CD4-positive, alpha-beta memory T cell (primary cell): ENCODE measurements around the gene SPESP1. TPM values are rescaled to one million over a fixed set of nuclear protein-coding genes. Genes with fewer than 3 reads are reported as not detected.

Source experiments
- CTCF ChIA-PET: fragments of 350-600 bp; sonication (Branson Sonifier 250); formaldehyde crosslinking; loops from one replicate; lab custom pipeline; 2021; ENCODE audit warnings: inconsistent platforms; ENCODE audit not compliant: partially characterized antibody; lab: Charles Lee
- POLR2A ChIA-PET: fragments of 350-600 bp; sonication (Branson Sonifier 250); formaldehyde crosslinking; loops from one replicate; lab custom pipeline; 2021; ENCODE audit not compliant: partially characterized antibody; lab: Charles Lee
- DNase-seq, 5 donors: peaks; one replicate each; pipeline versions ENCODE4 v3.0.0 to v3.0.0-alpha.2; 2020 to 2022; ENCODE audit warnings: mixed read lengths in 1 of 5
- H3K27ac ChIP-seq: one replicate; pipeline ENCODE4 v1.7.0; 2013; ENCODE audit warnings: low read depth, low read length
- H3K27me3 ChIP-seq: 2 replicates; pipeline ENCODE4 v1.7.0; 2013; ENCODE audit warnings: mild to moderate bottlenecking, low read length, moderate library complexity; ENCODE audit not compliant: insufficient read depth
- H3K36me3 ChIP-seq: 2 replicates; pipeline ENCODE4 v1.7.0; 2013; ENCODE audit warnings: mild to moderate bottlenecking, low read length, moderate library complexity; ENCODE audit not compliant: insufficient read depth
- H3K4me1 ChIP-seq: 2 replicates; pipeline ENCODE4 v1.7.0; 2013; ENCODE audit warnings: mild to moderate bottlenecking, low read length, moderate library complexity; ENCODE audit not compliant: insufficient read depth
- H3K4me3 ChIP-seq, 2 donors: one replicate each; pipeline ENCODE4 v1.7.0; 2013; ENCODE audit warnings: low read length in 2 of 2, mild to moderate bottlenecking in 1 of 2
- H3K9me3 ChIP-seq, 2 donors: one replicate each; pipeline ENCODE4 v1.7.0; 2013; ENCODE audit warnings: low read length in 2 of 2, control low read depth in 1 of 2; ENCODE audit not compliant: control insufficient read depth in 1 of 2
- H3K27ac Mint-ChIP-seq, 7 donors: one replicate each; pipeline ENCODE4 v1.8.0; 2020 to 2021; ENCODE audit warnings: mixed read lengths in 7 of 7, mild to moderate bottlenecking in 6 of 7, inconsistent platforms in 3 of 7, moderate library complexity in 3 of 7
- H3K27me3 Mint-ChIP-seq, 2 donors: one replicate each; pipeline ENCODE4 v1.8.0; 2020 to 2021; ENCODE audit warnings: mixed read lengths in 2 of 2
- H3K36me3 Mint-ChIP-seq, 2 donors: one replicate each; pipeline ENCODE4 v1.8.0; 2020 to 2021; ENCODE audit warnings: mixed read lengths in 2 of 2, inconsistent platforms in 1 of 2, mild to moderate bottlenecking in 1 of 2
- H3K4me1 Mint-ChIP-seq, 4 donors: one replicate each; pipeline ENCODE4 v1.8.0; 2020 to 2021; ENCODE audit warnings: mixed read lengths in 4 of 4, mild to moderate bottlenecking in 1 of 4
- H3K4me3 Mint-ChIP-seq, 8 donors: one replicate each; pipeline ENCODE4 v1.8.0; 2020 to 2021; ENCODE audit warnings: mixed read lengths in 8 of 8, mild to moderate bottlenecking in 7 of 8, moderate library complexity in 6 of 8, inconsistent platforms in 3 of 8
- H3K9me3 Mint-ChIP-seq, 8 donors: one replicate each; pipeline ENCODE4 v1.8.0; 2020 to 2021; ENCODE audit warnings: mixed read lengths in 8 of 8, mild to moderate bottlenecking in 5 of 8, inconsistent platforms in 3 of 8, moderate library complexity in 1 of 8
- intact Hi-C: fragments of 100-400 bp; cut with micrococcal nuclease; formaldehyde crosslinking; loops from one replicate; pipeline ENCODE4 v1.15.1; 2023
- polyA plus RNA-seq, 2 donors: library from polyadenylated mRNA; unstranded; fragments of 300-500 nt; fragmentation: Illumina TruSeq; gene quantifications; one replicate each; pipeline ENCODE4 v1.2.3, GENCODE V29; 2021
- total RNA-seq, 2 experiments: library from RNA; stranded (reverse); gene quantifications; one replicate each; pipeline ENCODE4 v1.2.3, GENCODE V29; 2021

The SPESP1 gene
- total RNA-seq (under 1 TPM; 0.61 to 0.67 TPM), polyA plus RNA-seq (under 1 TPM; 0.53 to 0.80 TPM)

- H3K36me3 Mint-ChIP-seq, result no peaks in the 10 kb centered on the region
- Histone ChIP-seq H3K27ac (no peak within 1 kb of the TSS), H3K4me1 (no peaks in the 10 kb centered on the region), H3K4me3 (no peak within 1 kb of the TSS), H3K36me3 (no peaks in the 10 kb centered on the region), H3K9me3 (no peaks in the 10 kb centered on the region), H3K27me3 (no peaks in the 10 kb centered on the region)
- H3K27ac Mint-ChIP-seq, result no peak within 1 kb of the TSS
- no peaks in the 10 kb centered on the region for H3K4me1 Mint-ChIP-seq
- CTCF ChIA-PET, result interaction anchor here (1.7 kb wide), 1 partner anchor 381 kb away, joined by 5 read pairs; no protein-coding TSS in a partner anchor
- H3K9me3 Mint-ChIP-seq, result no peaks in the 10 kb centered on the region
- peaks cover 11 to 17% of the 10 kb centered on the region in 2 donors for H3K27me3 Mint-ChIP-seq
- intact Hi-C loops, result no loop called here
- peak; percentile 3 to 41 (median 26) for DNase-seq
- peak within 1 kb of the TSS in 2 of 8 donors; percentile 15 to 17 for H3K4me3 Mint-ChIP-seq
- POLR2A ChIA-PET, result no interaction called here
Measured at GRCh38 chr15:68930268-68931022, at the start of gene SPESP1. Gene SPESP1 (plus strand): TSS chr15:68930525. CDS start chr15:68930654, 129 bp downstream.

GRCh38 chr15:68885070-68885469 lies 45.3 kb upstream of the SPESP1 start:
- Mint-ChIP-seq H3K4me3 (no peak overlapping the region), H3K4me1 (no peaks in the 10 kb centered on the region)
- H3K27ac ChIP-seq, result no peak overlapping the region

GRCh38 chr15:68887120-68887519 lies 43.2 kb upstream of the SPESP1 start:
- Mint-ChIP-seq H3K4me3 (no peak overlapping the region), H3K9me3 (no peaks in the 10 kb centered on the region), H3K27me3 (peaks cover 3 to 7% of the 10 kb centered on the region in 2 donors), H3K4me1 (no peaks in the 10 kb centered on the region), H3K27ac (no peak overlapping the region), H3K36me3 (no peaks in the 10 kb centered on the region)
- ChIA-PET POLR2A (no interaction called here), CTCF (interaction anchor here (0.6 to 1.2 kb wide), 2 partner anchors 11 to 33 kb away, joined by 3 read pairs; no protein-coding TSS in a partner anchor)
- H3K27ac ChIP-seq, result no peak overlapping the region
- H3K9me3 ChIP-seq, result no peaks in the 10 kb centered on the region
- H3K36me3 ChIP-seq, result no peaks in the 10 kb centered on the region
- H3K4me1 ChIP-seq, result no peaks in the 10 kb centered on the region
- intact Hi-C loops, result no loop called here
- no peaks in the 10 kb centered on the region for H3K27me3 ChIP-seq
- no peak for DNase-seq
- H3K4me3 ChIP-seq, result no peak overlapping the region

More at GRCh38 chr15:68885070-68885469, 45.3 kb upstream of the SPESP1 start:
- Histone ChIP-seq H3K9me3 (no peaks in the 10 kb centered on the region), H3K4me3 (no peak overlapping the region), H3K36me3 (no peaks in the 10 kb centered on the region), H3K4me1 (no peaks in the 10 kb centered on the region), H3K27me3 (no peaks in the 10 kb centered on the region)
- POLR2A ChIA-PET, result no interaction called here
- Mint-ChIP-seq H3K27ac (no peak overlapping the region), H3K27me3 (peaks cover 5 to 12% of the 10 kb centered on the region in 2 donors), H3K9me3 (no peaks in the 10 kb centered on the region), H3K36me3 (no peaks in the 10 kb centered on the region)
- intact Hi-C loops, result no loop called here
- CTCF ChIA-PET, result no interaction called here
- DNase-seq, result no peak

- POLR2A ChIA-PET, result interaction anchor here (0.6 kb wide), 1 partner anchor 568 kb away, joined by 3 read pairs; no protein-coding TSS in a partner anchor
- Mint-ChIP-seq H3K9me3 (no peaks in the 10 kb centered on the region), H3K36me3 (no peaks in the 10 kb centered on the region), H3K27me3 (peaks cover 3 to 11% of the 10 kb centered on the region in 2 donors), H3K27ac (no peak overlapping the region), H3K4me3 (peak overlapping the region in 1 of 8 donors; percentile 8), H3K4me1 (no peaks in the 10 kb centered on the region)
- CTCF ChIA-PET, result interaction anchor here (0.6 to 1.3 kb wide), 2 partner anchors 12 to 33 kb away, joined by 3 to 4 read pairs; no protein-coding TSS in a partner anchor
- intact Hi-C loops, result no loop called here
- Histone ChIP-seq H3K36me3 (no peaks in the 10 kb centered on the region), H3K27ac (no peak overlapping the region), H3K4me1 (no peaks in the 10 kb centered on the region), H3K27me3 (no peaks in the 10 kb centered on the region), H3K4me3 (no peak overlapping the region), H3K9me3 (no peaks in the 10 kb centered on the region)
- DNase-seq, result no peak
Measured at GRCh38 chr15:68887819-68888218, 42.5 kb upstream of the SPESP1 start.

- Mint-ChIP-seq H3K4me1 (no peaks in the 10 kb centered on the region), H3K27me3 (peaks cover 5 to 12% of the 10 kb centered on the region in 2 donors), H3K27ac (no peak overlapping the region), H3K9me3 (no peaks in the 10 kb centered on the region), H3K4me3 (peak overlapping the region in 6 of 8 donors; percentile 25 to 47 (median 36)), H3K36me3 (no peaks in the 10 kb centered on the region)
- no peak for DNase-seq
- Histone ChIP-seq H3K4me1 (no peaks in the 10 kb centered on the region), H3K9me3 (no peaks in the 10 kb centered on the region), H3K36me3 (no peaks in the 10 kb centered on the region), H3K27ac (no peak overlapping the region), H3K4me3 (no peak overlapping the region), H3K27me3 (no peaks in the 10 kb centered on the region)
- ChIA-PET CTCF (interaction anchor here (0.8 to 1.3 kb wide), 2 partner anchors 9 to 13 kb away, joined by 3 to 4 read pairs; no protein-coding TSS in a partner anchor), POLR2A (interaction anchor here (0.6 kb wide), 1 partner anchor 567 kb away, joined by 3 read pairs; no protein-coding TSS in a partner anchor)
- intact Hi-C loops, result no loop called here
Measured at GRCh38 chr15:68888419-68888818, 41.9 kb upstream of the SPESP1 start.

GRCh38 chr15:68894208-68894607 lies 36.1 kb upstream of the SPESP1 start:
- Histone ChIP-seq H3K27ac (no peak overlapping the region), H3K4me3 (no peak overlapping the region), H3K36me3 (no peaks in the 10 kb centered on the region), H3K9me3 (no peaks in the 10 kb centered on the region), H3K4me1 (no peaks in the 10 kb centered on the region), H3K27me3 (no peaks in the 10 kb centered on the region)
- peaks cover 14 to 17% of the 10 kb centered on the region in 2 donors for H3K27me3 Mint-ChIP-seq
- H3K9me3 Mint-ChIP-seq, result no peaks in the 10 kb centered on the region
- ChIA-PET CTCF (no interaction called here), POLR2A (no interaction called here)
- H3K27ac Mint-ChIP-seq, result no peak overlapping the region
- no peak overlapping the region for H3K4me3 Mint-ChIP-seq
- intact Hi-C loops, result no loop called here
- no peaks in the 10 kb centered on the region for H3K4me1 Mint-ChIP-seq
- DNase-seq, result no peak
- no peaks in the 10 kb centered on the region for H3K36me3 Mint-ChIP-seq

GRCh38 chr15:68896178-68896577 lies 34.1 kb upstream of the SPESP1 start:
- no peak overlapping the region for H3K27ac Mint-ChIP-seq
- Histone ChIP-seq H3K9me3 (no peaks in the 10 kb centered on the region), H3K4me1 (no peaks in the 10 kb centered on the region), H3K27ac (no peak overlapping the region), H3K36me3 (no peaks in the 10 kb centered on the region), H3K4me3 (no peak overlapping the region), H3K27me3 (no peaks in the 10 kb centered on the region)
- H3K9me3 Mint-ChIP-seq, result no peaks in the 10 kb centered on the region
- intact Hi-C loops, result no loop called here
- DNase-seq, result no peak
- H3K27me3 Mint-ChIP-seq, result peaks cover 19 to 20% of the 10 kb centered on the region in 2 donors
- ChIA-PET POLR2A (no interaction called here), CTCF (interaction anchor here (1.5 to 2.4 kb wide), 2 partner anchors 20 to 29 kb away, joined by 3 to 7 read pairs; no protein-coding TSS in a partner anchor)
- no peaks in the 10 kb centered on the region for H3K4me1 Mint-ChIP-seq
- H3K36me3 Mint-ChIP-seq, result no peaks in the 10 kb centered on the region
- no peak overlapping the region for H3K4me3 Mint-ChIP-seq
